Breast epithelium (tissue), 3 donors: ENCODE results near the gene EDAR.

Experiments used
- POLR2A ChIP-seq: fragments of 450-650 bp; IDR thresholded peaks from one replicate; pipeline ENCODE4 v1.6.1; 2016; ENCODE audit warnings: antibody characterized with exemption, mild to moderate bottlenecking, moderate library complexity
- POLR2AphosphoS5 ChIP-seq, 3 donors: sonication (generic); formaldehyde crosslinking; IDR thresholded peaks; one replicate each; pipeline ENCODE4 v1.6.1; 2017; ENCODE audit warnings: antibody characterized with exemption in 3 of 3
- TF ChIP-seq, protein P1 (sequence below), 3 donors: fragments of 450-650 bp; IDR thresholded peaks; one replicate each; pipeline ENCODE4 v1.5.1; 2016 to 2017; ENCODE audit warnings: antibody characterized with exemption in 3 of 3, mild to moderate bottlenecking in 3 of 3, moderate library complexity in 3 of 3

DNA sequence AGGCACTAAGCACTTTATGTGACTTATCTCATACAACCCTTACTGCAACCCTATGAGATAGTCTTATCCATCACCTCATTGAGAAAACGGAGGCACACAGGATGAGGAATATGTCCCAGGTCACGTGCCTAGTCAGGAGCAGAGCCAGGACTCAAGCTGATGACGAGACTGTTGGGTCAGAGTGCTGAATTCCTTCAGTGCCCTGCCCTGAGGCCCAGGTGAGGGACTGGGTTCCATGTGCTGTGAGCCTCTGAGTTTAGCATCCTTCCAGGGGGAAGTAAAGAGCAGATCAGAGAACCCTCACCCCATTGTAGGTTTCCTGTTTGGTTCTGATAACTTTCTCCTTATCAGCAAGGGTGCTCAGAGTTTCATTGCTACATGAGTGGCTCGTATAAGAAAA lies 11.7 kb upstream of the EDAR start:
- TF ChIP-seq POLR2AphosphoS5 (IDR thresholded peaks at IDR 0.05): no peak
- TF ChIP-seq, protein P1, sequence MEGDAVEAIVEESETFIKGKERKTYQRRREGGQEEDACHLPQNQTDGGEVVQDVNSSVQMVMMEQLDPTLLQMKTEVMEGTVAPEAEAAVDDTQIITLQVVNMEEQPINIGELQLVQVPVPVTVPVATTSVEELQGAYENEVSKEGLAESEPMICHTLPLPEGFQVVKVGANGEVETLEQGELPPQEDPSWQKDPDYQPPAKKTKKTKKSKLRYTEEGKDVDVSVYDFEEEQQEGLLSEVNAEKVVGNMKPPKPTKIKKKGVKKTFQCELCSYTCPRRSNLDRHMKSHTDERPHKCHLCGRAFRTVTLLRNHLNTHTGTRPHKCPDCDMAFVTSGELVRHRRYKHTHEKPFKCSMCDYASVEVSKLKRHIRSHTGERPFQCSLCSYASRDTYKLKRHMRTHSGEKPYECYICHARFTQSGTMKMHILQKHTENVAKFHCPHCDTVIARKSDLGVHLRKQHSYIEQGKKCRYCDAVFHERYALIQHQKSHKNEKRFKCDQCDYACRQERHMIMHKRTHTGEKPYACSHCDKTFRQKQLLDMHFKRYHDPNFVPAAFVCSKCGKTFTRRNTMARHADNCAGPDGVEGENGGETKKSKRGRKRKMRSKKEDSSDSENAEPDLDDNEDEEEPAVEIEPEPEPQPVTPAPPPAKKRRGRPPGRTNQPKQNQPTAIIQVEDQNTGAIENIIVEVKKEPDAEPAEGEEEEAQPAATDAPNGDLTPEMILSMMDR (IDR thresholded peaks at IDR 0.05): no peak
- no peak for TF ChIP-seq POLR2A
